NCI-H1105 (cell line): ENCODE data around the gene ZC3H7B.
"Not testable (repeated sequence)": the region's sequence is repeated elsewhere in the genome, so short reads cannot be mapped to it uniquely, and the experiment has no call there.

ENCODE experiments used
- DNase-seq: peaks from one replicate; lab custom pipeline; 2025; lab: John Stamatoyannopoulos, UW

Gene ZC3H7B

GRCh38 chr22:41301085-41302020 lies at the start of gene ZC3H7B:
Gene ZC3H7B, plus strand, starts transcription at chr22:41301525. Its CDS starts 19,136 bp downstream, at chr22:41320661.
- peak; percentile 78 for DNase-seq

GRCh38 chr22:41252365-41252764 lies 49.0 kb upstream of the ZC3H7B start:
- DNase-seq = no peak

- DNase-seq = no peak
Observed at GRCh38 chr22:41254230-41254629, 47.1 kb upstream of the ZC3H7B start.

- no peak for DNase-seq
Observed at GRCh38 chr22:41256254-41257253, 44.8 kb upstream of the ZC3H7B start.

GRCh38 chr22:41257696-41258095 lies 43.6 kb upstream of the ZC3H7B start:
- no peak for DNase-seq

GRCh38 chr22:41259756-41260155 lies 41.6 kb upstream of the ZC3H7B start:
- DNase-seq = not testable (repeated sequence)

GRCh38 chr22:41260871-41261270 lies 40.5 kb upstream of the ZC3H7B start:
- DNase-seq = no peak

- no peak for DNase-seq
Observed at GRCh38 chr22:41261541-41262249, 39.6 kb upstream of the ZC3H7B start.

- DNase-seq = no peak
Observed at GRCh38 chr22:41262250-41262765, 39.0 kb upstream of the ZC3H7B start.

- DNase-seq = no peak
Observed at GRCh38 chr22:41263704-41264103, 37.6 kb upstream of the ZC3H7B start.

GRCh38 chr22:41264408-41264941 lies 36.9 kb upstream of the ZC3H7B start:
- DNase-seq = no peak

- no peak for DNase-seq
Observed at GRCh38 chr22:41267958-41268357, 33.4 kb upstream of the ZC3H7B start.

- DNase-seq = no peak
Observed at GRCh38 chr22:41271787-41272186, 29.5 kb upstream of the ZC3H7B start.

GRCh38 chr22:41273128-41273527 lies 28.2 kb upstream of the ZC3H7B start:
- DNase-seq = no peak

GRCh38 chr22:41274856-41275255 lies 26.5 kb upstream of the ZC3H7B start:
- no peak for DNase-seq

- peak; percentile 71 for DNase-seq
Observed at GRCh38 chr22:41280065-41280464, 21.3 kb upstream of the ZC3H7B start.

GRCh38 chr22:41280854-41281253 lies 20.5 kb upstream of the ZC3H7B start:
- no peak for DNase-seq

- DNase-seq = no peak
Observed at GRCh38 chr22:41284465-41284864, 16.9 kb upstream of the ZC3H7B start.

- peak; percentile 20 for DNase-seq
Observed at GRCh38 chr22:41285441-41285819, 15.9 kb upstream of the ZC3H7B start.

- peak; percentile 96 for DNase-seq
Observed at GRCh38 chr22:41285820-41286638, 15.3 kb upstream of the ZC3H7B start, which contains the start of gene RANGAP1. Gene RANGAP1, minus strand, starts transcription at chr22:41286187. Its CDS starts 5,143 bp downstream, at chr22:41281044.
